ENCODE measurements around the gene ECM1.

The ECM1 gene

GRCh38 chr1:150543500-150544143 lies 35.7 kb downstream of the ECM1 start:
- no peak for DNase-seq (ENCODE audit: low read depth in 1 of 2, low spot score in 1 of 2)

GRCh38 chr1:150544204-150544603 lies 36.3 kb downstream of the ECM1 start:
- no peak for DNase-seq (ENCODE audit: low read depth in 1 of 2, low spot score in 1 of 2)

DNA sequence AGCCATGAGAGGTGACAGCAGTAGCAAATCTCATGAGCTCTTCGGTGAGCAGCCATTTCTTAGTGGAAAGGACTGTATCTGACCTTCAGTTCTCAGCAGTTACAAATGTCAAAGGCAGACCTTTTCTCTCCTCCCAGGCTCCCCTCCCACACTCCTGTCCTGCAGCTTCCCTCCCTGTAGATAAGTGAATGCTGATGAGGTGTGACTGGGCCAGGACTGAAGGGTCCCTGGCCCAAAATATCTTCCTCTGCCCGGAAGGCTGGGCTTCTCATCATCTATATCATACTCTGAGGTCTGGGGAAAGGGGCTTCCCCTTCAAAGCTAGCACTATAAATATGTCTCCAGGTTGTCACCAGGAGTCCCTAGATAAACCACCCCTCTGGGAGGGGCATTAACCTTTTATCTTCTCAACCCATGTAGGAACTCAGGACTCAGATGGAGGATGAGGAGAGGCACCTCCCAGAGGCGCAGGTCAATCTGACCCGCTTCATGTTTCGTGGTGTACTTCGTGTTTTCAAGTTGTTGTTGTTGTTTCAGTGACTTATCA lies 37.6 kb downstream of the ECM1 start:
- no peak for DNase-seq (ENCODE audit: low read depth in 1 of 2, low spot score in 1 of 2)

GRCh38 chr1:150546294-150546937 lies 38.5 kb downstream of the ECM1 start:
- no peak for DNase-seq (ENCODE audit: low read depth in 1 of 2, low spot score in 1 of 2)

- no peak for DNase-seq (ENCODE audit: low read depth in 1 of 2, low spot score in 1 of 2)
Measured at GRCh38 chr1:150548324-150548631, 40.4 kb downstream of the ECM1 start.

DNA sequence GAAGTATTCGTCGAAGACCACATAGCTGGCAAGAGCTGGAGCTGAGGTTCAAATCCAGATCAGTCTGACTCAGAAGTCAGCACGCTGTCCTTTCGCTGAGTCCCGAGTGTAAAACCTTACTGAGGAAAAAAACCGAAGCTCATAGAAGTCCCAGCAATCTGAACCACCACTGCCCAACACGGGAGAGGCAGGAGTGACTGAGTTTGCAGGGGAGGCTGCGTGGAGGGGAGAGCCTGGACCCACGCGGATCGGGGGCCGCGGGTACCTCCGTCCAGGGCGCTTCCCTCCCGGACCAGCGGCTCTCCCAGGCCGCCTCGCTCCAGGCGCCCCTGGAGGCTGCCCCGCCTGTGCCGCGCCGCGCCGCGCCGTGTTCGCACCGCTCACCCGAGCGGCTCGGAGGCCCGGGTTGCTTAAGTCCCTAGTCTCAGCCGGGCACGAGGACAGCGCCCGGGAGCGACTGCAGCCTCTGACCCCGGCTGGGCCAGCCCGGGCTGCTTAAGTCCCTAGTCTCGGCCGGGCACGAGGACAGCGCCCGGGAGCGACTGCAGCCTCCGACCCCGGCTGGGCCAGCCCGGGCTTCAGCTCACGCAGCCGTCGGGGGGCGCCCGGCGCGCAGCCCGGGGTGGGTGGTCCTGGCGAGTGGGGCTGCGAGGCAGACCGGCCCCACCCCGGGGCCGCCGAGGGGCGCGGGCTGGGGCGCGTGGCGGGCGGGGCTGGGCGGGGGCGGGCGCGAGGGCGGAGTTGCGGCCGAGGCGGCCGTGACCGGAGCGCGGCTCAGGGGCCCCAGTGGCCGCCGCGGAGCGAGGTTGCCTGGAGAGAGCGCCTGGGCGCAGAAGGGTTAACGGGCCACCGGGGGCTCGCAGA lies 41.0 kb downstream of the ECM1 start, which contains the start of gene ADAMTSL4:
TSS of gene ADAMTSL4 (plus strand) at position 777 of the 864 bp plus-strand sequence. CDS start 2,881 bp downstream, outside the sequence.
- DNase-seq (ENCODE audit: low read depth in 1 of 2, low spot score in 1 of 2), result no peak

DNA sequence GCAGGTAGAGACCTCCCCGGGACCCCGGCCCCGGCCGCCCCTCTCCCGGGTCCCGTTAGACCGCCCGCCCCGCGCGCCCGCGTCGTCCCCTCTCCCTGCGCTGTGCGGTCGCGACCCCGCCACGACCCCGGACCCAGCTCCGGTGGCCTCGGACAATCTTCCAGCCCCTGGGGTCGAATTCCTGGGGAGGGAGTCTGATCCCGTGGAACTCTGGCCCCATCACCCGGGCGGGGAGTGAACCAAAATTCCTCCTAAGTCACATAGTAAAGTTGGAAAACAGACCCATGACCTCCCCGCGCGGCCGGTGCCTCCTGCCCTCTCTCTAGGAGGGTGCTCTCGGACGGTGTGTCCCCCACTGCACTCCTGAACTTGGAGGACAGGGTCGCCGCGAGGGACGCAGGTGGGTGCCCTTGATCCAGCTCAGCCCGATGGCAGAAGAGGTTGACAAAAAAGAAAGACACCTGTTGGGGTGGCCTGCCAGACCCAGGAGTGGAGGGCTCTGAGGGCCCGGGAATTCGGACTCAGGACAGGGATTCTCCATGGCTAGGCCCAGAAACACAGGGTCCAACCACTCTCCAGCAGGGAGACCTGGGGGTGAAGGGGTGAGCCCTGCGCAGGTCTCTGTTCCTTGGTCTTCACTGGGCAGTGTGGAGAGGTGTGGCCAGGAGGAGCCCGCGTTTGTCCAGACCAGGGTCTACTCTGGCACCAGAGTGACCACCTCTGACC lies 41.8 kb downstream of the ECM1 start:
- DNase-seq (ENCODE audit: low read depth in 1 of 2, low spot score in 1 of 2), result no peak

- no peak for DNase-seq (ENCODE audit: low read depth in 1 of 2, low spot score in 1 of 2)
Measured at GRCh38 chr1:150550222-150551050, 42.5 kb downstream of the ECM1 start.

- DNase-seq (ENCODE audit: low read depth in 1 of 2, low spot score in 1 of 2), result no peak
Measured at GRCh38 chr1:150551051-150551783, 43.3 kb downstream of the ECM1 start.

- no peak for DNase-seq (ENCODE audit: low read depth in 1 of 2, low spot score in 1 of 2)
Measured at GRCh38 chr1:150551784-150552127, 43.8 kb downstream of the ECM1 start.

DNA sequence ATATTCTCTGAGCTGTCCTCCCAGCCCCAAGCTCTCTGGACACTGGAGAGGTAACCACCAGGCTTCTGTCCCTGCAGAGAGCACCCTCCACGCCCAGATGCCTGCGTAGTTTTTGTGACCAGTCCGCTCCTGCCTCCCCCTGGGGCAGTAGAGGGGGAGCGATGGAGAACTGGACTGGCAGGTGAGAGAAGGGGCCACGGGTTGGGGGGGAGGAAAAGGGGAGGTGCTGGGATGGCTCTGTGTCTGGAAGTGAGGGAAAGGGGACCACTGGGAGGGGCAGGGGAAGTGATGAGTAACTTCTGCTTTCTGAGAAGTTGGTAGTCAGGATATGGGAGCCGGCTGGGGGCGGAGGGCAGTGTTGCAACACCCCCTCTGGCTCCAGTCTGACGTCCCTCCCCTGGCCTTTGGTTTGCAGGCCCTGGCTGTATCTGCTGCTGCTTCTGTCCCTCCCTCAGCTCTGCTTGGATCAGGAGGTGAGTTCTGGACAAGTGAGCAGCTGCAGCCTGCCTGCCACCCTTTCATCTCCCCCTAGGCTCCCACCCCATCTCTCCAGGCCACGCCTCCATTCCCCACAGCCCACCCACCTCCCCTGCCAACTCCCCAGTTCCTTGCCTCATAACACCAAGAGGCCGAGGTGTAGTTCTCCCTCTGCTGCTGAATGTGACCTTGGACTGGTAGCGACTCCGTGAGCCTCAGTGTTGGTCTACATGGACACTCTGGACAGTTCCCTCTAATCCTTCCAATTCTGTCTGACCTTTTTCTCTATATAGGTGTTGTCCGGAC lies 44.4 kb downstream of the ECM1 start:
- DNase-seq (ENCODE audit: low read depth in 1 of 2, low spot score in 1 of 2), result no peak

DNA sequence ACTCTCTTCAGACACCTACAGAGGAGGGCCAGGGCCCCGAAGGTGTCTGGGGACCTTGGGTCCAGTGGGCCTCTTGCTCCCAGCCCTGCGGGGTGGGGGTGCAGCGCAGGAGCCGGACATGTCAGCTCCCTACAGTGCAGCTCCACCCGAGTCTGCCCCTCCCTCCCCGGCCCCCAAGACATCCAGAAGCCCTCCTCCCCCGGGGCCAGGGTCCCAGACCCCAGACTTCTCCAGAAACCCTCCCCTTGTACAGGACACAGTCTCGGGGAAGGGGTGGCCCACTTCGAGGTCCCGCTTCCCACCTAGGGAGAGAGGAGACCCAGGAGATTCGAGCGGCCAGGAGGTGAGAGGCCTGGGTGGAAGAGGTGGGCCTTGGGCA lies 45.0 kb downstream of the ECM1 start:
- DNase-seq (ENCODE audit: low read depth in 1 of 2, low spot score in 1 of 2), result no peak

DNA sequence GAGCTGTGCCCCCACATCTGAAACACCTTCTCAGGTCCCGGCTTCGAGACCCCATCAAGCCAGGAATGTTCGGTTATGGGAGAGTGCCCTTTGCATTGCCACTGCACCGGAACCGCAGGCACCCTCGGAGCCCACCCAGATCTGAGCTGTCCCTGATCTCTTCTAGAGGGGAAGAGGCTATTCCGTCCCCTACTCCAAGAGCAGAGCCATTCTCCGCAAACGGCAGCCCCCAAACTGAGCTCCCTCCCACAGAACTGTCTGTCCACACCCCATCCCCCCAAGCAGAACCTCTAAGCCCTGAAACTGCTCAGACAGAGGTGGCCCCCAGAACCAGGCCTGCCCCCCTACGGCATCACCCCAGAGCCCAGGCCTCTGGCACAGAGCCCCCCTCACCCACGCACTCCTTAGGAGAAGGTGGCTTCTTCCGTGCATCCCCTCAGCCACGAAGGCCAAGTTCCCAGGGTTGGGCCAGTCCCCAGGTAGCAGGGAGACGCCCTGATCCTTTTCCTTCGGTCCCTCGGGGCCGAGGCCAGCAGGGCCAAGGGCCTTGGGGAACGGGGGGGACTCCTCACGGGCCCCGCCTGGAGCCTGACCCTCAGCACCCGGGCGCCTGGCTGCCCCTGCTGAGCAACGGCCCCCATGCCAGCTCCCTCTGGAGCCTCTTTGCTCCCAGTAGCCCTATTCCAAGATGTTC lies 45.6 kb downstream of the ECM1 start:
- DNase-seq (ENCODE audit: low read depth in 1 of 2, low spot score in 1 of 2), result no peak

DNA sequence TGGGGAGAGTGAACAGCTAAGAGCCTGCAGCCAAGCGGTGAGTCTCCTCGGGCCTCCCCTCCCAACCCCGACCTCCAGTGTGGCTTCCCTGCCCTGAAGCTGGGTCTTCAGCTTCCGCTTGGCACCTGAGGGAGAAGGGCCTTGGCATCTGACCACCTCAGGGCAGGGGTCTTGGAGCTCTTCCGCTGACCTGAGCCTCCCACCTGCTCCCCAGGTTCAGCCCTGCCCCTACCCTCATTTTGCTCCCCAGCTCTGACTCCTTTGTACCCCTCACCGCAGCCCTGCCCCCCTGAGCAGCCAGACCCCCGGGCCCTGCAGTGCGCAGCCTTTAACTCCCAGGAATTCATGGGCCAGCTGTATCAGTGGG lies 46.2 kb downstream of the ECM1 start:
- no peak for DNase-seq (ENCODE audit: low read depth in 1 of 2, low spot score in 1 of 2)

DNA sequence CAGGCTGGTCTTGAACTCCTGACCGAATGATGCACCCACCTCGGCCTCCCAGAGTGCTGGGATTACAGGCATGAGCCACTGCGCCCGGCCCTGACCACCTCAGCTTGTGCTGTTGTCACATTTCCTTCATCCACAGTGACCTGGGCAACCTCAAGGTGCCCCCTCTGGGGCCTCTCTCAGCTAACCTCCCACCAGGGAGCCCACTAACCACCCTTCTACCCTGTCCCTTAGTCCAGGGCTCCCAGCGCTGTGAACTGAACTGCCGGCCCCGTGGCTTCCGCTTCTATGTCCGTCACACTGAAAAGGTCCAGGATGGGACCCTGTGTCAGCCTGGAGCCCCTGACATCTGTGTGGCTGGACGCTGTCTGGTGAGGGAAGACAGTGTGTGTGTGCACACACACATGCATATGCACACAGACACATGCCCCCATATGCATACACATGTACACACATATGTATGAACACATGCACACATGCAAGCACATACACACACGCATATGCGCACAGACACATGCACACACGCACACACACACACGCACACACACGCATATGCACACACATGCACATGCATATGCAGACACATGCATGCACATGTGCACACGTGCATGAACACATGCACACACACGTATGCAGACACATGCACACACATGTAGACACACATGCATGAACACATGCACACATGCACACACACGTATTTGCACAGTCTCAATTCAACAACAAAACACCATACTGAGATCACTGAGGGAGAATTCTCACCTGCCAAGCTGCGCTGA lies 47.5 kb downstream of the ECM1 start:
- DNase-seq (ENCODE audit: low read depth in 1 of 2, low spot score in 1 of 2), result no peak

DNA sequence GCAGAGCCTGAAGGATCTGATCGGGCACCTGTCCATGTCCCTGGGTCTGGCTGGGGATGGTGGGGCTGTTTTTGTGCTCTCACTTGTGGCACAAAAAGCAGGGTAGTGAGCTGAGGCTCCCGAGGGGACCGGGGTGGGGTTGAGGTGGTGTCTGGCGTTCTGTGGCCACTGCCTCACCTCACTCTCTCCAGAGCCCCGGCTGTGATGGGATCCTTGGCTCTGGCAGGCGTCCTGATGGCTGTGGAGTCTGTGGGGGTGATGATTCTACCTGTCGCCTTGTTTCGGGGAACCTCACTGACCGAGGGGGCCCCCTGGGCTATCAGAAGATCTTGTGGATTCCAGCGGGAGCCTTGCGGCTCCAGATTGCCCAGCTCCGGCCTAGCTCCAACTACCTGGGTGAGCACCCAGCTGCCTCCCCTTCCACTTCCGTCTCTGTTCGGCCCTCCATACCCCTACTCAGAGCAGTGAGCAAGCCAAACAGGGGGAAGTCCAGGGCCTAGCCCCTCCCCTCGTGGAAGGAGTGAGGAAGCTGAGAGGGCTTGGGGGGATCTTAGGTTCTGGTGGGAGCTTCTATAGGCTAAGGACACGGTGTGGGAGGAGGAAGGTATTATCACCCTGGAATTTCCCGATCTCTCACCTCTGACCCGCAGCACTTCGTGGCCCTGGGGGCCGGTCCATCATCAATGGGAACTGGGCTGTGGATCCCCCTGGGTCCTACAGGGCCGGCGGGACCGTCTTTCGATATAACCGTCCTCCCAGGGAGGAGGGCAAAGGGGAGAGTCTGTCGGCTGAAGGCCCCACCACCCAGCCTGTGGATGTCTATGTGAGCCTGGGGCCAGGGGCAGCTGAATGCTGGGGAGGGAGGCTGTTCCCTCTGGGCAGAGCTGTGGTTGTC lies 48.3 kb downstream of the ECM1 start:
- no peak for DNase-seq (ENCODE audit: low read depth in 1 of 2, low spot score in 1 of 2)

All from stimulated activated CD4-positive, alpha-beta T cell treated with anti-CD3 and anti-CD28 coated beads, Interleukin-15, amount 100 ng/mL, for 1 hour (primary cell).